ENCODE measurements around the gene ZP1. TPM values are rescaled to one million over a fixed set of nuclear protein-coding genes. Genes with fewer than 3 reads are reported as not detected.

ZP1 gene
- total RNA-seq, 1 donor: 0.36 TPM

- no peak for TF ChIP-seq CTCF (IDR thresholded peaks at IDR 0.05; ENCODE audit: extremely low read depth, low read depth, low read length)
- Histone ChIP-seq H3K4me3 (ENCODE audit: insufficient read depth, low read length) (no peak overlapping the region), H2AFZ (ENCODE audit: low read length) (no peak overlapping the region), H3K27me3 (ENCODE audit: insufficient read depth, low read length) (peaks cover 2% of the 10 kb centered on the region), H3K27ac (ENCODE audit: low read depth, low read length) (no peak overlapping the region), H3K4me2 (ENCODE audit: insufficient read depth, low read length) (no peak overlapping the region), H3K79me2 (ENCODE audit: insufficient read depth, low read length) (no peaks in the 10 kb centered on the region), H3K36me3 (ENCODE audit: insufficient read depth, low read length) (no peaks in the 10 kb centered on the region), H3K9me3 (ENCODE audit: low read depth, low read length) (no peaks in the 10 kb centered on the region), H3K4me1 (ENCODE audit: insufficient read depth, low read length) (no peaks in the 10 kb centered on the region), H4K20me1 (ENCODE audit: insufficient read depth, low read length) (no peaks in the 10 kb centered on the region)
- peak; percentile 95 for DNase-seq (ENCODE audit: insufficient read length, low spot score, missing footprints)
Observed at GRCh38 chr11:60857378-60858232, 9.7 kb upstream of the ZP1 start.

GRCh38 chr11:60858236-60858635, 9.1 kb upstream of the ZP1 start:
- H3K27ac ChIP-seq (ENCODE audit: low read depth, low read length): no peak overlapping the region
- TF ChIP-seq CTCF (IDR thresholded peaks at IDR 0.05; ENCODE audit: extremely low read depth, low read depth, low read length): no peak

GRCh38 chr11:60858731-60859464, 8.4 kb upstream of the ZP1 start:
- Histone ChIP-seq H3K4me2 (ENCODE audit: insufficient read depth, low read length) (no peak overlapping the region), H4K20me1 (ENCODE audit: insufficient read depth, low read length) (no peaks in the 10 kb centered on the region), H3K4me1 (ENCODE audit: insufficient read depth, low read length) (no peaks in the 10 kb centered on the region), H3K27ac (ENCODE audit: low read depth, low read length) (no peak overlapping the region), H2AFZ (ENCODE audit: low read length) (no peak overlapping the region), H3K9me3 (ENCODE audit: low read depth, low read length) (no peaks in the 10 kb centered on the region), H3K36me3 (ENCODE audit: insufficient read depth, low read length) (no peaks in the 10 kb centered on the region), H3K4me3 (ENCODE audit: insufficient read depth, low read length) (no peak overlapping the region), H3K27me3 (ENCODE audit: insufficient read depth, low read length) (peaks cover 3% of the 10 kb centered on the region), H3K79me2 (ENCODE audit: insufficient read depth, low read length) (no peaks in the 10 kb centered on the region)
- no peak for DNase-seq (ENCODE audit: insufficient read length, low spot score, missing footprints)
- TF ChIP-seq CTCF (IDR thresholded peaks at IDR 0.05; ENCODE audit: extremely low read depth, low read depth, low read length): no peak

More at GRCh38 chr11:60858236-60858635, 9.1 kb upstream of the ZP1 start:
- H3K79me2 ChIP-seq (ENCODE audit: insufficient read depth, low read length): no peaks in the 10 kb centered on the region
- no peaks in the 10 kb centered on the region for H3K4me1 ChIP-seq (ENCODE audit: insufficient read depth, low read length)
- no peak for DNase-seq (ENCODE audit: insufficient read length, low spot score, missing footprints)
- no peaks in the 10 kb centered on the region for H4K20me1 ChIP-seq (ENCODE audit: insufficient read depth, low read length)
- no peaks in the 10 kb centered on the region for H3K9me3 ChIP-seq (ENCODE audit: low read depth, low read length)
- no peaks in the 10 kb centered on the region for H3K36me3 ChIP-seq (ENCODE audit: insufficient read depth, low read length)
- peaks cover 3% of the 10 kb centered on the region for H3K27me3 ChIP-seq (ENCODE audit: insufficient read depth, low read length)
- H2AFZ ChIP-seq (ENCODE audit: low read length): no peak overlapping the region
- H3K4me2 ChIP-seq (ENCODE audit: insufficient read depth, low read length): no peak overlapping the region
- no peak overlapping the region for H3K4me3 ChIP-seq (ENCODE audit: insufficient read depth, low read length)

Data from osteoblast (primary cell).